ENCODE measurements around the gene TRPM3.

GRCh38 chr9:70551801-70552200 lies 569.6 kb downstream of the TRPM3 start:
- TF ChIP-seq CTCF (IDR thresholded peaks at IDR 0.05) (no peak), ZNF138 (CRISPR knock-in tag; conservative IDR thresholded peaks at IDR 0.05) (no peak)

Measured in WTC11 (cell line).